Measurements from ENCODE around the gene DLGAP1. TPM values are rescaled to one million over a fixed set of nuclear protein-coding genes. Genes with fewer than 3 reads are reported as not detected.

DLGAP1 gene
- total and polyA plus RNA-seq, 2 of the 13 experiments (the other 11 are each of a cell fraction or from before 2014, with no cell fraction given), result 0.01 TPM; not detected in 1

- Histone ChIP-seq H3K79me2 (ENCODE audit: insufficient read depth, low read length) (no peaks in the 10 kb centered on the region), H3K4me3 (replicated peaks in 1 of 3; ENCODE audit: insufficient read depth in 1 of 3, low read depth in 2 of 3, low read length in 3 of 3) (no peak overlapping the region), H2AFZ (ENCODE audit: low read length) (no peak overlapping the region), H3K27me3 (ENCODE audit: control insufficient read depth in 1 of 2, insufficient read depth in 2 of 2, low read length in 2 of 2) (no peaks in the 10 kb centered on the region; a peak in 1 of 5 replicates), H3K27ac (ENCODE audit: extremely low read length, insufficient read depth, low read length) (no peak overlapping the region), H3K4me1 (ENCODE audit: insufficient read depth, low read length) (peaks cover 25% of the 10 kb centered on the region), H3K4me2 (ENCODE audit: low read depth, low read length) (no peak overlapping the region), H3K9me3 (ENCODE audit: low read length) (no peaks in the 10 kb centered on the region), H4K20me1 (ENCODE audit: insufficient read depth, low read length) (no peaks in the 10 kb centered on the region), H3K36me3 (replicated peaks in 1 of 2; ENCODE audit: control insufficient read depth in 1 of 2, insufficient read depth in 2 of 2, low read length in 2 of 2) (no peaks in the 10 kb centered on the region), H3K9ac (ENCODE audit: insufficient read depth, low read depth, low read length) (no peak overlapping the region)
- in situ Hi-C loops (cut with HindIII; ENCODE audit: extremely low pct_ligation_motif_present, low pct_unique_long_range_greater_than_20kb) (no loop called here), intact Hi-C loops (cut with micrococcal nuclease; ENCODE audit: unreplicated experiment) (no loop called here)
- ChIA-PET POLR2A (no interaction called here), CTCF (ENCODE audit: low intra/inter-chr PET ratio, low total read pairs) (no interaction called here)
- no peak for DNase-seq (ENCODE audit: low spot score)
- 19% methylated on average over 3 of the region's 3 CpGs for WGBS (ENCODE audit: low lambda C conversion rate)
- no peak for ATAC-seq
- BruUV-seq (replicated peaks), result no TSS peak
- TF ChIP-seq ZNF33A (CRISPR knock-in tag; IDR thresholded peaks at IDR 0.05; ENCODE audit: borderline replicate concordance) (no peak), NCOA5 (CRISPR knock-in tag; IDR thresholded peaks at IDR 0.05) (no peak), SRF (IDR thresholded peaks at IDR 0.05; ENCODE audit: low read depth, low read length) (no peak), KDM4B (CRISPR knock-in tag; IDR thresholded peaks at IDR 0.05) (no peak), NFYB (CRISPR knock-in tag; IDR thresholded peaks at IDR 0.05) (no peak), SOX13 (IDR thresholded peaks at IDR 0.05) (no peak), SOX13 (CRISPR knock-in tag; conservative IDR thresholded peaks at IDR 0.05 in 1 of 2, IDR thresholded peaks at IDR 0.05 in 1 of 2) (no peak), ZBTB38 (CRISPR knock-in tag; IDR thresholded peaks at IDR 0.05) (no peak), MAF1 (CRISPR knock-in tag; IDR thresholded peaks at IDR 0.05; ENCODE audit: borderline replicate concordance) (no peak), ZNF432 (CRISPR knock-in tag; IDR thresholded peaks at IDR 0.05; ENCODE audit: borderline replicate concordance) (no peak), ZMYM4 (CRISPR knock-in tag; IDR thresholded peaks at IDR 0.05) (no peak), ZNF251 (CRISPR knock-in tag; IDR thresholded peaks at IDR 0.05) (no peak), ZNF335 (CRISPR knock-in tag; IDR thresholded peaks at IDR 0.05) (no peak), SCMH1 (CRISPR knock-in tag; IDR thresholded peaks at IDR 0.05; ENCODE audit: borderline replicate concordance) (no peak), FOXC1 (CRISPR knock-in tag; IDR thresholded peaks at IDR 0.05; ENCODE audit: borderline replicate concordance) (no peak), ZNF350 (CRISPR knock-in tag; IDR thresholded peaks at IDR 0.05; ENCODE audit: borderline replicate concordance, low read depth) (no peak), FOXK2 (IDR thresholded peaks at IDR 0.05) (no peak), ZNF282 (IDR thresholded peaks at IDR 0.05; ENCODE audit: partially characterized antibody) (no peak)
- FAIRE-seq, result no peak
Measured at GRCh38 chr18:3691705-3692104, 763.4 kb downstream of the DLGAP1 start.

Data from HepG2 (cell line).